ENCODE data around the gene CDKN2B-AS1.

CDKN2B-AS1 gene

DNA sequence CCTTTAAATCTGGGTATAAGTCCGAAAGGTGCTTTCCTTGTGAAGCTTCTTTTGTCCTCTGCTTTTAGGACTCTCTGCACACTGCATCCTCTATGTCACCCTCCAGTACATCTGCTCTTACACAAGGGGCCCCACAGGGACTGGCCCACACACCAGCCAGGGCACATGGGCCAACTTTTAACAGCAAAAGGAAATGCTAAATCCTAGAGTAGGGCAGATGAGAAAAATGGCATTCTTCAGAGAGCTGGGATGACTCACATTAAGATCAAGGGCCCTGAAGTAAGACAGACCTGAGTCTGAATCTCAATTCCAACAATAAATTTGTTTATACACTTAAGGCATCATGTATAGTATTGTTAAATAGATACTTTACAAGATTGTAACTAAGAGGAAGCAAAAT, 54.8 kb downstream of the CDKN2B-AS1 start:
- Histone ChIP-seq H3K36me3 (ENCODE audit: control insufficient read depth in 2 of 2, insufficient read depth in 1 of 2, low read length in 2 of 2) (peaks cover 3 to 37% of the 10 kb centered on the region in 2 experiments; a peak in 2 of 3 replicates), H3K9me3 (ENCODE audit: control insufficient read depth, insufficient read depth, low read depth, low read length) (no peaks in the 10 kb centered on the region), H3K4me3 (ENCODE audit: low read depth, low read length) (no peak overlapping the region), H3K27ac (ENCODE audit: extremely low read depth, low read depth, low read length) (no peak overlapping the region), H3K4me1 (ENCODE audit: control insufficient read depth, insufficient read depth, low read length) (peaks cover 15% of the 10 kb centered on the region)
- TF ChIP-seq GLIS1 (tag by site-specific recombination; IDR thresholded peaks at IDR 0.05) (0 out of 2 replicates have a peak, but pooled peaks have one; percentile 6), ZNF558 (tag by site-specific recombination; IDR thresholded peaks at IDR 0.05) (no peak), ZNF843 (tag by site-specific recombination; IDR thresholded peaks at IDR 0.05) (no peak), OSR2 (tag by site-specific recombination; IDR thresholded peaks at IDR 0.05) (no peak), KLF1 (tag by site-specific recombination; IDR thresholded peaks at IDR 0.05) (no peak)
- CTCF ChIA-PET = interaction anchor here (0.7 to 3.1 kb wide), 6 partner anchors 8 to 194 kb away, joined by 3 to 15 read pairs (median 7); partner anchors contain the start of gene CDKN2B
- POLR2A ChIA-PET = interaction anchor here (0.6 to 0.8 kb wide), 2 partner anchors 35 to 41 kb away, joined by 3 read pairs; partner anchors contain the start of gene CDKN2B

DNA sequence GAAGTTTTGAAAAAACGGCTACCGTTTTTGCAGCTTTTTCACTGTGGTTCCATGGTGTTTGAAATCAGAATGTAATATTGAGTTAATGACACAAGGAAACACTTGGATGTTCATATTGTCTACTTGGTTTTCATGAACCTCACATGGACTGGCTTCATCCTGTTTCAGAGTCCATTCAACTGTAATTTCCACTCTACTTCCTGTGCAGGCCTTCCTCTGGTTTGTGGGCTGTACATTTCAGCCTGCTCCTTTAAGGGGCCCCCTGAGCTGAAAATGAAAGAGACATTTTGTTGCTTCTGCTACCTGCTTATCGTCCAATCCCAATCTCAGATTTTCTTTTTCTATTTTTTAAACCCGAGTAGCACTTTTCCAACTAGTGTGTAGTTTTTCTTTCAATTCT, 56.3 kb downstream of the CDKN2B-AS1 start:
- TF ChIP-seq ZNF433 (tag by site-specific recombination; IDR thresholded peaks at IDR 0.05; ENCODE audit: low read depth) (no peak), ZNF335 (tag by site-specific recombination; conservative IDR thresholded peaks at IDR 0.05) (no peak), SCRT1 (tag by site-specific recombination; IDR thresholded peaks at IDR 0.05; ENCODE audit: borderline replicate concordance) (no peak), ZSCAN16 (tag by site-specific recombination; IDR thresholded peaks at IDR 0.05) (no peak), ZBTB17 (tag by site-specific recombination; IDR thresholded peaks at IDR 0.05) (no peak), KLF1 (tag by site-specific recombination; IDR thresholded peaks at IDR 0.05) (no peak)
- Histone ChIP-seq H3K9me3 (ENCODE audit: control insufficient read depth, insufficient read depth, low read depth, low read length) (no peaks in the 10 kb centered on the region), H3K4me1 (ENCODE audit: control insufficient read depth, insufficient read depth, low read length) (peaks cover 15% of the 10 kb centered on the region), H3K27ac (ENCODE audit: extremely low read depth, low read depth, low read length) (no peak overlapping the region), H3K4me3 (ENCODE audit: low read depth, low read length) (no peak overlapping the region), H3K36me3 (ENCODE audit: control insufficient read depth in 2 of 2, insufficient read depth in 1 of 2, low read length in 2 of 2) (peaks cover 3 to 37% of the 10 kb centered on the region in 2 experiments)
- ChIA-PET POLR2A (interaction anchor here (0.7 to 1.8 kb wide), 5 partner anchors 42 to 188 kb away, joined by 3 to 9 read pairs (median 4); partner anchors contain the start of gene CDKN2B), CTCF (interaction anchor here (0.8 to 4.1 kb wide), 9 partner anchors 9 to 238 kb away, joined by 3 to 29 read pairs (median 9); partner anchors contain the start of gene CDKN2B)

DNA sequence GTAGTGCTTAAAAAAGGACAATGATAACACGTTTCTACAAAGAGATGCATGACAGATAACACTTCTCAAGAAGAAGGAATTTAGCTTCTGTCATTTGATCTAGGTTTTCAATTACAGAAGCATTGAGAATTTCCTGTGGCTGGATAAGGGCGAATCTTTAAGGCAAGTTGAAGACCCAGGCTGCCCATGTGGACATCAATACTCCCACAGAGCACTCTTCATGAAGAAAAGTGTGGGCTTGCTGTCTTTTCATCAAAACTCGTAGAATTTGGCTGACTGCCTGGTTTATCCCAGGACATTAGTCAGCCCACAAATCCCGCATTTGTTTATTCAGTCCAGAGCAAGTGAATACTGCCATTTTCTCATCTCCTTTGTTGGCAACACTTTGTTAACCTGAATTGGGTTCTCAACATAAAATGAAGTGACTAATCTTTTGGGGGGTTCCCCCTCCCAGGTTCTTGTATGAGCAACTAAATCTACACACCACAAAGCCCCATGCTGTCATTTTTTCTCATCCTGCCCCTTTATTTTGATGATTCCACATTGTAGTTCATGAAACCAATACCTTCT, 57.9 kb downstream of the CDKN2B-AS1 start:
- Histone ChIP-seq H3K4me1 (ENCODE audit: control insufficient read depth, insufficient read depth, low read length) (peaks cover 15% of the 10 kb centered on the region), H3K27ac (ENCODE audit: extremely low read depth, low read depth, low read length) (peak overlapping the region; percentile 64), H3K4me3 (ENCODE audit: low read depth, low read length) (no peak overlapping the region), H3K36me3 (ENCODE audit: control insufficient read depth in 2 of 2, insufficient read depth in 1 of 2, low read length in 2 of 2) (peaks cover 12 to 39% of the 10 kb centered on the region in 2 experiments), H3K9me3 (ENCODE audit: control insufficient read depth, insufficient read depth, low read depth, low read length) (no peaks in the 10 kb centered on the region)
- POLR2A ChIA-PET = interaction anchor here (0.5 to 2.3 kb wide), 5 partner anchors 44 to 250 kb away, joined by 3 to 9 read pairs (median 5); partner anchors contain the start of genes CDKN2B and MTAP
- CTCF ChIA-PET = interaction anchor here (0.9 to 4.1 kb wide), 9 partner anchors 9 to 239 kb away, joined by 3 to 29 read pairs (median 10); partner anchors contain the start of gene CDKN2B
- 0 out of 2 replicates have a peak, but pooled peaks have one; percentile 29 for TF ChIP-seq ZNF549 (tag by site-specific recombination; IDR thresholded peaks at IDR 0.05)
- TF ChIP-seq ZNF548 (tag by site-specific recombination; IDR thresholded peaks at IDR 0.05) = no peak
- no peak for TF ChIP-seq GFI1B (tag by site-specific recombination; IDR thresholded peaks at IDR 0.05)
- TF ChIP-seq ZNF843 (tag by site-specific recombination; IDR thresholded peaks at IDR 0.05) = no peak; the same call in 1 of the 2 replicates
- no peak for TF ChIP-seq ZNF155 (tag by site-specific recombination; IDR thresholded peaks at IDR 0.05)
- no peak for TF ChIP-seq TRIM28 (IDR thresholded peaks at IDR 0.05; ENCODE audit: borderline replicate concordance, low read length)
- TF ChIP-seq ZFHX2 (tag by site-specific recombination; conservative IDR thresholded peaks at IDR 0.05) = peak; percentile 72
- no peak for TF ChIP-seq ZFP69B (tag by site-specific recombination; IDR thresholded peaks at IDR 0.05)
- no peak for TF ChIP-seq ZNF777 (tag by site-specific recombination; IDR thresholded peaks at IDR 0.05; ENCODE audit: borderline replicate concordance)
- 0 out of 2 replicates have a peak, but pooled peaks have one; percentile 31 for TF ChIP-seq ZBTB20 (tag by site-specific recombination; IDR thresholded peaks at IDR 0.05)
- TF ChIP-seq WT1 (tag by site-specific recombination; IDR thresholded peaks at IDR 0.05) = 0 out of 2 replicates have a peak, but pooled peaks have one; percentile 28
- TF ChIP-seq, protein P1, sequence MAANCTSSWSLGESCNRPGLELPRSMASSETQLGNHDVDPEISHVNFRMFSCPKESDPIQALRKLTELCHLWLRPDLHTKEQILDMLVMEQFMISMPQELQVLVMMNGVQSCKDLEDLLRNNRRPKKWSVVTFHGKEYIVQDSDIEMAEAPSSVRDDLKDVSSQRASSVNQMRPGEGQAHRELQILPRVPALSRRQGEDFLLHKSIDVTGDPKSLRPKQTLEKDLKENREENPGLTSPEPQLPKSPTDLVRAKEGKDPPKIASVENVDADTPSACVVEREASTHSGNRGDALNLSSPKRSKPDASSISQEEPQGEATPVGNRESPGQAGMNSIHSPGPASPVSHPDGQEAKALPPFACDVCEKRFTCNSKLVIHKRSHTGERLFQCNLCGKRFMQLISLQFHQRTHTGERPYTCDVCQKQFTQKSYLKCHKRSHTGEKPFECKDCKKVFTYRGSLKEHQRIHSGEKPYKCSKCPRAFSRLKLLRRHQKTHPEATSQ (tag by site-specific recombination; IDR thresholded peaks at IDR 0.05) = no peak
- TF ChIP-seq ZNF16 (tag by site-specific recombination; IDR thresholded peaks at IDR 0.05; ENCODE audit: low read depth) = no peak
- no peak for TF ChIP-seq ZBTB10 (tag by site-specific recombination; IDR thresholded peaks at IDR 0.05)
- no peak for TF ChIP-seq ZNF350 (tag by site-specific recombination; IDR thresholded peaks at IDR 0.05)
- TF ChIP-seq ZNF324 (tag by site-specific recombination; IDR thresholded peaks at IDR 0.05) = no peak
- no peak for TF ChIP-seq PRDM1 (tag by site-specific recombination; IDR thresholded peaks at IDR 0.05)
- no peak for TF ChIP-seq ZNF624 (tag by site-specific recombination; IDR thresholded peaks at IDR 0.05)
